Skeletal muscle tissue (tissue), 4 donors: ENCODE results near the gene ZCCHC2. TPM values are rescaled to one million over a fixed set of nuclear protein-coding genes. Genes with fewer than 3 reads are reported as not detected.

Source experiments
- H3K27ac ChIP-seq: one replicate; pipeline ENCODE4 v1.7.0; 2013; ENCODE audit warnings: mild to moderate bottlenecking, low read depth, low read length, inconsistent platforms
- H3K27me3 ChIP-seq, 3 donors: one replicate each; pipeline ENCODE4 v1.7.0; 2013; ENCODE audit warnings: low read length in 3 of 3; ENCODE audit not compliant: control insufficient read depth in 3 of 3, insufficient read depth in 3 of 3
- H3K36me3 ChIP-seq, 3 donors: one replicate each; pipeline ENCODE4 v1.7.0; 2013; ENCODE audit warnings: low read length in 3 of 3; ENCODE audit not compliant: control insufficient read depth in 3 of 3, insufficient read depth in 3 of 3
- H3K4me1 ChIP-seq, 3 donors: one replicate each; pipeline ENCODE4 v1.7.0; 2013; ENCODE audit warnings: low read length in 3 of 3, mild to moderate bottlenecking in 3 of 3; ENCODE audit not compliant: control insufficient read depth in 3 of 3, insufficient read depth in 3 of 3
- H3K4me3 ChIP-seq, 3 donors: one replicate each; pipeline ENCODE4 v1.7.0; 2013; ENCODE audit warnings: low read length in 3 of 3
- H3K9ac ChIP-seq, 3 donors: one replicate each; pipeline ENCODE4 v1.7.0; 2013; ENCODE audit warnings: low read length in 3 of 3, mild to moderate bottlenecking in 3 of 3, moderate library complexity in 2 of 3, low read depth in 1 of 3
- H3K9me3 ChIP-seq, 3 donors: one replicate each; pipeline ENCODE4 v1.7.0; 2013; ENCODE audit warnings: low read length in 3 of 3; ENCODE audit not compliant: control insufficient read depth in 3 of 3
- total RNA-seq: library from RNA; depleted of rRNA; stranded (reverse); fragments of >200 nt; gene quantifications from one replicate; pipeline ENCODE4 v1.2.3, GENCODE V29; 2014
- donor health status: Osteomylitis.

The ZCCHC2 gene
- total RNA-seq, 1 donor from 2014 or later = 7.8 TPM

GRCh38 chr18:62509779-62510178 lies 13.0 kb upstream of the ZCCHC2 start:
- Histone ChIP-seq H3K9ac (no peak overlapping the region), H3K27me3 (no peaks in the 10 kb centered on the region), H3K4me1 (peaks cover 5% of the 10 kb centered on the region in 3 donors), H3K9me3 (peaks cover 0 to 9% (median 7%) of the 10 kb centered on the region in 3 donors), H3K36me3 (no peaks in the 10 kb centered on the region), H3K4me3 (no peak overlapping the region), H3K27ac (no peak overlapping the region)

DNA sequence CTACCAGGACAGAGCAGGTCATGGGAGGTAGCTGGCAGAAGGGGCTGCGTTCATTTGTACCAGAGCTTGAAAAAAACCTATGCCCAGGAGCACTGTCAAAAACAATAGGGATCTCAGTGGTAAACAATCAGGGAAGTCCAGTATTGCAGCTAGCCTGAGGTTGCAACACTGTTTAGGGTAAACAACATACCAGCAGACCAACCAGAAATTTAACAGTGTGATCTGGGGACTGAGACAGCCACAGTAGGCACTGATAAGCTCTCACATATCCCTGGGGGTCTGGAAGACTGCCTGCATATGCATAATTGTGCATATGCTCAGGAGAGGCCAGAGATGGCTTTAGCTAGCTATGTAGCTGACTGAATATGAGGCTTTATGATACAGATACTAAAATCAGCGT lies 12.0 kb upstream of the ZCCHC2 start:
- H3K9me3 ChIP-seq = peaks cover 0 to 9% (median 7%) of the 10 kb centered on the region in 3 donors

GRCh38 chr18:62512532-62512931 lies 10.3 kb upstream of the ZCCHC2 start:
- H3K4me1 ChIP-seq = no peaks in the 10 kb centered on the region
- peaks cover 0 to 9% (median 7%) of the 10 kb centered on the region in 3 donors for H3K9me3 ChIP-seq
- no peak overlapping the region for H3K4me3 ChIP-seq
- no peaks in the 10 kb centered on the region for H3K36me3 ChIP-seq
- H3K27me3 ChIP-seq = no peaks in the 10 kb centered on the region
- no peak overlapping the region for H3K27ac ChIP-seq
- no peak overlapping the region for H3K9ac ChIP-seq

More for the DNA sequence above, 12.0 kb upstream of the ZCCHC2 start:
- no peaks in the 10 kb centered on the region for H3K36me3 ChIP-seq
- H3K27ac ChIP-seq = no peak overlapping the region
- H3K4me1 ChIP-seq = peaks cover 2 to 3% (median 2%) of the 10 kb centered on the region in 3 donors
- no peak overlapping the region for H3K4me3 ChIP-seq
- no peaks in the 10 kb centered on the region for H3K27me3 ChIP-seq
- no peak overlapping the region for H3K9ac ChIP-seq

- Histone ChIP-seq H3K4me3 (no peak overlapping the region), H3K9me3 (peaks cover 0 to 9% (median 7%) of the 10 kb centered on the region in 3 donors), H3K27me3 (no peaks in the 10 kb centered on the region), H3K9ac (no peak overlapping the region), H3K36me3 (no peaks in the 10 kb centered on the region), H3K27ac (no peak overlapping the region), H3K4me1 (no peaks in the 10 kb centered on the region)
Observed at GRCh38 chr18:62512996-62513395, 9.8 kb upstream of the ZCCHC2 start.

- Histone ChIP-seq H3K9me3 (peaks cover 0 to 9% (median 7%) of the 10 kb centered on the region in 3 donors), H3K36me3 (no peaks in the 10 kb centered on the region), H3K4me1 (no peaks in the 10 kb centered on the region), H3K27ac (no peak overlapping the region), H3K27me3 (no peaks in the 10 kb centered on the region), H3K9ac (no peak overlapping the region), H3K4me3 (no peak overlapping the region)
Observed at GRCh38 chr18:62514570-62514969, 8.3 kb upstream of the ZCCHC2 start.

GRCh38 chr18:62516242-62516641 lies 6.6 kb upstream of the ZCCHC2 start:
- Histone ChIP-seq H3K27me3 (no peaks in the 10 kb centered on the region), H3K9ac (no peak overlapping the region), H3K27ac (no peak overlapping the region), H3K36me3 (no peaks in the 10 kb centered on the region), H3K4me3 (no peak overlapping the region), H3K9me3 (peaks cover 0 to 9% (median 7%) of the 10 kb centered on the region in 3 donors), H3K4me1 (no peaks in the 10 kb centered on the region)

- Histone ChIP-seq H3K4me1 (peaks cover 0 to 5% (median 0%) of the 10 kb centered on the region in 3 donors), H3K9ac (no peak overlapping the region), H3K9me3 (peaks cover 0 to 7% (median 0%) of the 10 kb centered on the region in 3 donors), H3K27me3 (no peaks in the 10 kb centered on the region), H3K4me3 (no peak overlapping the region), H3K36me3 (no peaks in the 10 kb centered on the region), H3K27ac (no peak overlapping the region)
Observed at GRCh38 chr18:62518460-62519375, 4.1 kb upstream of the ZCCHC2 start.

DNA sequence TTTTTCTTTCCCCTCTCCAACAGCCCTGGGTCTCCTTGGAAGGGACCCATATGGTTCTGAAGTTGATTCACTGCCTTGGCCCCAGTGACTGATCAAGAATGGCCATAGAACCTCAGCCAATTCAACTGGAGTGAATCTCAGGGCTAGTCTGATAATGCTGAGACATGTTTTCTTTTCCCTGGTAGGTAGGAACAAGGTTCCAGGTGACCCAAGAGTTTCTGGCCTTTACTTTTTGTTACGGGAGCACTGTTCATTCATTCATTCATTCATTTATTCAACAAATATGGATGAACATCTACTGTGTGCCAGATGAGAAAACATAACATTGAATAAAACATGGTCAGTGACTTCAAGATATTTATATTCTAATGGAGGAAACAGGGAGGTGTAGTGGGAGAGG lies 3.1 kb upstream of the ZCCHC2 start:
- no peaks in the 10 kb centered on the region for H3K27me3 ChIP-seq
- no peaks in the 10 kb centered on the region for H3K9me3 ChIP-seq
- no peak overlapping the region for H3K9ac ChIP-seq
- no peak overlapping the region for H3K4me3 ChIP-seq
- no peak overlapping the region for H3K27ac ChIP-seq
- H3K4me1 ChIP-seq = peaks cover 0 to 6% (median 0%) of the 10 kb centered on the region in 3 donors
- H3K36me3 ChIP-seq = no peaks in the 10 kb centered on the region

DNA sequence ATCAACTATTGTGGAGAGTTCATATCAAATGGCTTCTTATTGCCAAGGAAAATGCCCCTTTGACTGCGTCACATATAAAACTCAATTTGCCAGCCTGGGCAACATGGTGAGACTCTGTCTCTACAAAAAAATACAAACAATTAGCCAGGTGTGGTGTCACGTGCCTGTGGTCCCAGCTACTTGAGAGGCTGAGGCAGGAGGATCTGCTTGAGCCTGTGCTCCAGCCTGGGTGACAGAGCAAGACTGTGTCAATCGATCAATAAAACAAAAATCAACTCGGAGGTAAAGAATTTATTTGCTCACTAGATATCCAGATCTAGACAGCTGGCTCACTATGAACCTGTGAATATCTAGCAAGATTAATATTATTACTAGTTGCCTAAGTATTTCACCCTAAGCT lies 1.7 kb upstream of the ZCCHC2 start:
- Histone ChIP-seq H3K9me3 (no peaks in the 10 kb centered on the region), H3K9ac (no peak overlapping the region), H3K27ac (no peak overlapping the region), H3K4me1 (peaks cover 8 to 18% (median 10%) of the 10 kb centered on the region in 3 donors), H3K36me3 (no peaks in the 10 kb centered on the region), H3K27me3 (no peaks in the 10 kb centered on the region), H3K4me3 (no peak overlapping the region)

- no peak overlapping the region for H3K27ac ChIP-seq
- H3K4me1 ChIP-seq = peaks cover 9 to 18% (median 12%) of the 10 kb centered on the region in 3 donors
- peak overlapping the region in 2 of 3 donors; percentile 89 for H3K9ac ChIP-seq
- H3K9me3 ChIP-seq = no peaks in the 10 kb centered on the region
- H3K4me3 ChIP-seq = peak overlapping the region in 2 of 3 donors; percentile 83 to 85
- H3K36me3 ChIP-seq = no peaks in the 10 kb centered on the region
- H3K27me3 ChIP-seq = no peaks in the 10 kb centered on the region
Observed at GRCh38 chr18:62521593-62521992, 1.2 kb upstream of the ZCCHC2 start.
